GM19240 (cell line): ENCODE results near the gene ACP7.
"Not testable (repeated sequence)": the region's sequence is repeated elsewhere in the genome, so short reads cannot be mapped to it uniquely, and the experiment has no call there.

ENCODE experiments used
- DNase-seq: peaks from one replicate; pipeline ENCODE4 v3.0.0; 2011; ENCODE audit warnings: low spot score; ENCODE audit not compliant: insufficient read length

The ACP7 gene

GRCh38 chr19:39130337-39131254 lies 46.4 kb downstream of the ACP7 start:
- no peak for DNase-seq

DNA sequence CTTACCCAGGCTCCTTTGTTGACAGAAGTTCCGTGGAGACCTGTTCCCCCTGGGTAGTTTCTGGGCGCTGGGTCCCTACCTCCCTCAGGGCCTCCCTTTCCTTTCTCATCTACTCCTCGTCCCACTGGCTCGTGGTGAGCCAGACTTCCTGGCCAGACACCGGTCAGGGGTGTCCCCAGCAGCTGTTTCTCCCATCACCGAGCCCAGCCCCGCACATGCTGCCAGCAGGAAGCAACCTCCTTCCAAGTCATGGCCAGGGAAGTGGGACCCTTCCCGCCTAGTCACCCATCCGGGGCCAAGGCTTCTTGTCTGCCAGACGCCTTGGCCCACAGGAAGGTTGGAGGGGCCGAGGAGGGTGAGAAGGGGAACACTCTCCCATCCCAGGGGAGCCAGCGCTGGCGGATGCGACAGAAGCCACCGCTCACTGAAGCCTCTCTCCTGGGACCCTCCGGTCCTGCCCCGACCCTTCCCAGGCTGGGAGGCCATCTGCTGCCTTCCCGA lies 47.1 kb downstream of the ACP7 start:
- no peak for DNase-seq

DNA sequence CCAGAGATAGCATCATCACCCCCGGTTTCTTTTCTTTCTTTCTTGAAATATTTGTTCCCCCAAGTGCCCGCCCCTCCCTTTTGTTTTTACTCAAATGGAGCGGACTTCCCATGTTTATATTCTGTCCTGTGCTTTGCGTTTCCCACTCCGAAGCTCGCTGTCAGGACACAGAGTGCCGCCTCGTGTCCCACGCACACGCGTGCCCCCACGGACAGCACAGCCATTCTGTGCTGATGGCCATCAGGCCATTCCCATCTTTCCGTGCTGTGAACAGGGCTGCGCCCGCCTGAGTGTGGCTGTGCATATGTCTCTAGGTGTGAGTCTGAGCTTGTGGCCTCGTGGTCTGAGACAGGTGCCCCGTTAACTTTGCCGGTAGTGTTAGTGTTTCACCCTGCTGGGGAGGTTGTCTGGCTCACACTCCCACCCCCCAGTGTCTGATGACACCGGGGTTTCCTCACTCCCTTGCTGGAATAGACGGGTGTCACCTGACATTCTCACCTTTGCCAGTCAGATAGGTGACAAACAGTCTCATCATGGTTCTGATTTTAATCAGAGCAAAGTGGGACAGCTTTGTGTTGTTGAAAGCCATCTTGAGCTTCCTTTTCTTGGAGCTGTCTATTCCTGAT lies 48.3 kb downstream of the ACP7 start:
- DNase-seq: no peak

GRCh38 chr19:39133431-39134270 lies 49.5 kb downstream of the ACP7 start:
- no peak for DNase-seq

- no peak for DNase-seq
These were observed 51.5 kb downstream of the ACP7 start for GRCh38 chr19:39135701-39136100.

DNA sequence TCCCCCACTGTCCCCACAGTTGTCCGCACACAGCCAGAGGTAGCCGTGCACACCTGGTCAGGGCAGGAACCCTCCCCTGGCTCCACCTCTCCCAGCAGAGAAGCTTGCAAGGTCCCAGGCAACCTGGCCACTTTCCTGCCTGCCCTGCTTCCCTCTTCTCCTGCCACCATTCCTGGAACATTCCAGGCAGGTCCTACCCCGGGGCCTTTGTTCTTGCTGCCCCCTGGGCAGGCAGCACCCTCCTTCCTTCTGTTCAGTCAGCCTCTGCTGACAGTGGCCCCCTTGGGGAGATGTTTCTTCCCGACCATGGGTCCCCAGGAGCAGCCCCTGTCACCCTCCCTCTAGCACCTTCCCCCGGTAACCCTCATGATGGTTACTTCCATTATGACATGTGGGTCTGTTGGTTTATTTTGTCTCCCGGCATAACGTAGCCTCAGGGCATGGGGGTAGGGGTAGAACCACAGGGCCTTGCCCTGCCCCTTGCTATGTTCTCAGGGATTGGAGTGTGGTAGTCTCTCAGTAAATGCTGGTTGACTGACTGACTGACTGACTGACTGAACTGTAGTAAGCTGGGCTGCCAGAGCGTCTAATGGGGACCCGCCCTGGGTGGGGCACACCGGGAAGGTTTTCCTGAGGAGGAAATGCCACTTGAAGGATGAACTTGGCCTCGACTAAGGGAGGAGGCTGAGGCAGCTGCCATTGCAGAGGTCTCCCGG lies 52.2 kb downstream of the ACP7 start:
- no peak for DNase-seq

DNA sequence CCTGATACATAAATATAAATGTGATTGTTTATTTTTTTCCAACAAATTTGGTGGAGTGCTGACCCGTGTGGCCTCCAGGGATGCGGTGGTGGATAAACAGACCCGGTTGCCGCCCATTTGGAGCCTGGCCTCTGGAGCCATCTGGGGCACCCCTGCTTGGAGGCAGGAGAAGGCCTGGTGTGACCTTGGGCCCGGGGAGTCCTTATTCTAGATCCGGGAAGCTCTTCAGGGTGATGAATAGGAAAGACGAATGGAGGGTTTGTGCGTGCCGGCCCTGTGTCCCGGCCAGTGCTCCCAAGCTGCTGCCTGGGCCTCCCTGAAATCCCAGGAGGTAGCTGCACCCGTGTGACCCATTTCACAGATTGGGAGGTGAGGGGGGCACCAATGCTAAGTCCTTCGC lies 53.0 kb downstream of the ACP7 start:
- DNase-seq: no peak

- DNase-seq: no peak
These were observed 54.3 kb downstream of the ACP7 start for GRCh38 chr19:39138221-39139211.

- DNase-seq: no peak
These were observed 55.2 kb downstream of the ACP7 start for GRCh38 chr19:39139305-39139874.

- no peak for DNase-seq
These were observed 55.8 kb downstream of the ACP7 start for GRCh38 chr19:39139971-39140453.

DNA sequence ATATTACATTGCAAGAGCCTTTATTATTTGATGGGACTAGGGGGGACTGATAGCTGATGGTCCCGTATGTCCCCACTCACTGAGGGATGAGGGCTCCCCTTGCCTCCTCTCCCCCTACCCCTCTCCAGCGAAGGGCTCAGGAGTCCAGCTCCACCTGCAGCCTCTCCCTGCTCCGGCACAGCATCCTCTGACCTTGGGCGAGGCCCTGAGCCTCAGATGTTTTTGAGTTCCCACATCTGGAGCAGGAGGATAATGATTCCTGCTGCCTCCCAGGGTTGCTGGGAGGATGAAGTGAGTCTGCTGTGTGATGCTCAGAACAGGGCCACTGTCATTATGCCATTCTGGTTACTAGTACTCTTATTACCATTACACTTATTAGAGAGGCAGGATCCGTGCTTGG lies 56.4 kb downstream of the ACP7 start:
- no peak for DNase-seq

DNA sequence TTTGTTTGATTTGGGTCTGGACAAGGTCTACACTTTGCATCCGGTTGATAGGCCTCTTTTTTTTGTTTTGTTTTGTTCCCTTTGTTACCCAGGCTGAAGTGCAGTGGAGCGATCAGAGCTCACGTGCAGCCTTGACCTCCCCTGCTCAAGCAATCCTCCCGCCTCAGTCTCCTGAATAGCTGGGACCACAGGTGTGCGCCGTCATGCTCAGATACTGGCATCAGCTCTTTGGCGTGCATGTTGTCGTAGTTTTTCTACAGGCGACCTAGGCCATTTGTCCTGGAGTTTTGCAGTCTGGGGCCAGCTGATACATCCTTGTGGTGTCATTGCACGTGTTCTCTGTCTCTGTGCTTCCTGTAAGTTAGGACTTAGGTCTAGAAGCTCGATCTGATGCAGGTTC lies 57.8 kb downstream of the ACP7 start:
- no peak for DNase-seq

GRCh38 chr19:39142630-39143029 lies 58.5 kb downstream of the ACP7 start:
- DNase-seq: no peak

DNA sequence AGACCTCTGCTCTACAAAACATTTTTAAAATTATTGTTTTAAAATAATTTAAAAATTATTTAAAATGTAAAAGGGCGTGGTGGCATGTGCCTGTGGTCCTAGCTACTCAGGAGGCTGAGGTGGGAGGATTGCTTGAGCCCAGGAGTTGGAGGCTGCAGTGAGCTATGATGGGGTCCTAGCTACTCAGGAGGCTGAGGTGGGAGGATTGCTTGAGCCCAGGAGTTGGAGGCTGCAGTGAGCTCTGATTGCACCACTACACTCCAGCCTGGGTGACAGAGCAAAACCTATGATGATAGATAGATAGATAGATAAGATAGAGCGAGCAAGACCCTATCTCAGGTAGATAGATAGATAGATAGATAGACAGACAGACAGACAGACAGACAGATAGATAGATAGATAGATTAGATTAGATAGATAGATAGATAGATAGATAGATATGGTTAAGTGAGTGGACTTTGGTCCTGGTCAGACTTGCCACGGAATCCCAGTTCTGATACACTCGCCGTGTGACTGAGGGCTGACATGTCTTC lies 59.7 kb downstream of the ACP7 start:
- not testable (repeated sequence) for DNase-seq

DNA sequence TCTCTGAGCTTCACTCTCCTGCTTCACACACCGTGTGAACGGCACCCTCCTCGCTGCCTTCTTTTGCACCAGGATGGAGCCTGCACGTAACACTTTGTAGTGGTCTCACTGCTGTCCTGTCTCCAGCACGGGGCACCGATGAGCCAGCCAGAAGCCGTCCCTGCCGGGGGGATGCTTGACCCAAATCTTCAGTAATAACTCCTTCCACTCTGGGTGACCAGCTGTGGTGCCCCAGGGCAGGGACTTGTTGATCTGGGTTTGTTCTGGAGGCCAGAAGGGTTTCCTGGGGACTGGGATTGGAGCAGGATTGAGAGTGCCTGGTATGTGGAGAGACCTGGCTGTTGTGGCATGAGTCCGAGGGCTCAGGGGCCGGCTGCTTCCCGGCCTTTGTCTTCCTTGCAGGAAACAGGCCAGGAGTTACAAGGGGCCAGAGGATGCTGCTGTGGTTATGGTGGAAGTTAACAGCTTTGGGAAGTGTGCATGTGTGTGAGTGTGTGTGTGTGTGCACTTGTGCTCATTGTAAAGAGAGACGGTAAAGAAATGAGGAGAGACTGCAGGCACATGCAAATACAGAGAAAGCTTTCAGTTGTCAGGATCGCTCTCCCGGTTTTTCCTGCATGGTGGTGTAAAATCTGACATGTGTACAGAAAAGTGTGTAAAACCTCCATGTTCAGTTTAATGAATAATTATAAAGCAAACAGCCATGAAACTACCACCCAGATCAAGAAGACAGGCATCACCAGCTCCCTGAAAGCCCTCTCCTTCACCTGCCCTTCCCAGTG lies 60.3 kb downstream of the ACP7 start:
- no peak for DNase-seq

DNA sequence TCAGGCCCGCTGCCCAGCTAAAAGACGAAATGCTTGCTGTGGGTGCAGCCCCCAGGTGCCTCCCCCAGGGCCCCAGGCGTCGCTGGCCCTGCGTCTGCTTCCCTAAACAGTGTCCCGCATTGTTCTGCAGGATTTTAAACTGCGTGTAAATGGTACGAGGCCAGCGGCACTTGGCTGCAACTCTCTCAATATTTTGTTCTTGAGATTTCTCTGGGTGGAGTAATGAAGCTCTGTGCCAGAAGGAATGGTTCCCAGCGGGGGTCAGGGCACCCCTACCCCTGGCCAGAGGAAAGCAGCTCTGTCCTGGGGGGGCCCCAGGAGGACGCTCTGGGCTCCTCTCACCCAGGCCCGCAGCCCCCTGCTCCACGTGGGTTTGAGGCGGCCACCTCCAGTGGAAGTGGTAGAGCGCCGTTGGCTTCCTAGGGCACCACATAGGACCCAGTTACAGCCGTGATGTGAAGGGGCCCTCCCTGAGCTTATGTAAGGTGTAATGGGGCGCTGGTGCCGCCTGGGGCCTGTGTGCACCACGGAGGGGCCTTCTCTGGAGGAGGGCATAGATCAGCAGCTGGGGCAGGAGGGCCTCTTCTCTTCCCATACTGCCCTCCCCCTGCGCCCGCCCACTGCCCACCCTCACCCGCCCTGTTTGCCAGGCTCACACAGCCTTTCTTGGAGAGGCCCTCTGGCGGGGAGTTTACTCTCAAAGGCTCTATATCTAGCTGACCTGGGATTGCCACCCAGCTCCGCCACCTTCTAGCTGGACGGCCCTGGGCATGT lies 61.2 kb downstream of the ACP7 start:
- no peak for DNase-seq

DNA sequence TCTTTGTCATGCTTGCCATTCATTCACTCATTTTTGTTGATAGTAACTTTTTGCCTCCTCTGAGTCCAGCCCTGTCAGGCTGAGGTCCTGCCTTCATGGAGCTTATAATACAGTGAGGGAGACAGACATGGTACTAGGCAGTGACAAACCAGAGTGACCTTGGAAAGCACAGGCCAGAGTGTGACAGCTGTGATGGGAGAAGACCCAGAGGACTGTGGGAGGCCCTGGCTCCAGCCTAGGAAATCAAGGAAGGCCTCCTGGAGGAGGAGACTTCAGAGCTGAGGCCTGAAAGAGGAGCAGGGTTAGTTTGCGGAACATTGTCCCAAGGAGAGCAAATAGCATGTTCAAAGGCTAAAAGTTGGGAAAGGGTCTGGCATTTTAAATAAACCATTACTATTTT lies 61.9 kb downstream of the ACP7 start:
- DNase-seq: no peak
